HG03442 (cell line): Measurements from ENCODE around the gene SYNGR2.
"Not testable (repeated sequence)": the region's sequence is repeated elsewhere in the genome, so short reads cannot be mapped to it uniquely, and the experiment has no call there.

Experiments
- ATAC-seq: cut with Tn5 transposase; IDR thresholded peaks from one replicate; pipeline ENCODE4 v1.9.1; 2021; ENCODE audit warnings: mild to moderate bottlenecking, moderate library complexity; ENCODE audit not compliant: unreplicated experiment

SYNGR2 gene

DNA sequence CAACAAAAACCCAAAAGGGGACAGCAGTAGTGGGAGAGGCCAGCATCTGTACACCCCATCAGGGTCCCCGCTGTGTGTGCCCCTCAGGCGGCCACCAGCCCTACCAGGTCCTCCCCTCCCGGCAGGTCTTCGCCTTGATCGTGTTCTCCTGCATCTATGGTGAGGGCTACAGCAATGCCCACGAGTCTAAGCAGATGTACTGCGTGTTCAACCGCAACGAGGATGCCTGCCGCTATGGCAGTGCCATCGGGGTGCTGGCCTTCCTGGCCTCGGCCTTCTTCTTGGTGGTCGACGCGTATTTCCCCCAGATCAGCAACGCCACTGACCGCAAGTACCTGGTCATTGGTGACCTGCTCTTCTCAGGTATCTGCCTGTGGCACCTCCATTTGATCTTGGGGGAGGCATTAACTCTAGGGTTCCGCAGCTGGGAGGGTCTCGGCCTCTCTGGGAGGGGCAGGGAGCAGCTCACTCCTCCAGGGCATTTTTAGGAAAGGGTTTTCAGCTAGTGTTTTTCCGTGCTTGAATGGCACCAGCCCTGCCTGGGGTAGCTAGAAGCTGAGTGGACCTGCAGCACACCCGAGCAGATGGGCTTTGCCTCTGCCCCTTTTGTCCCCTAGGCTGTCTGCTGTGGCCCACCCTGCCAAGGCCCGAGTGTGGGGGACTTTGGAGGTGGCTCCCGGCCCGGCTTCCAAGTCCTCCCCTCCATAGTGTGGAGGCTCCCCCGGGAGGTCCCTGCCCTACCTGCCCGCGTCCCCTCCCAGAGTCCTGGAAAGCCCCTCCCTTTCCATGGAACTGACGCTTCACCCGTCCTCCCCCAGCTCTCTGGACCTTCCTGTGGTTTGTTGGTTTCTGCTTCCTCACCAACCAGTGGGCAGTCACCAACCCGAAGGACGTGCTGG is 2.6 kb downstream of the SYNGR2 start:
- no peak for ATAC-seq

DNA sequence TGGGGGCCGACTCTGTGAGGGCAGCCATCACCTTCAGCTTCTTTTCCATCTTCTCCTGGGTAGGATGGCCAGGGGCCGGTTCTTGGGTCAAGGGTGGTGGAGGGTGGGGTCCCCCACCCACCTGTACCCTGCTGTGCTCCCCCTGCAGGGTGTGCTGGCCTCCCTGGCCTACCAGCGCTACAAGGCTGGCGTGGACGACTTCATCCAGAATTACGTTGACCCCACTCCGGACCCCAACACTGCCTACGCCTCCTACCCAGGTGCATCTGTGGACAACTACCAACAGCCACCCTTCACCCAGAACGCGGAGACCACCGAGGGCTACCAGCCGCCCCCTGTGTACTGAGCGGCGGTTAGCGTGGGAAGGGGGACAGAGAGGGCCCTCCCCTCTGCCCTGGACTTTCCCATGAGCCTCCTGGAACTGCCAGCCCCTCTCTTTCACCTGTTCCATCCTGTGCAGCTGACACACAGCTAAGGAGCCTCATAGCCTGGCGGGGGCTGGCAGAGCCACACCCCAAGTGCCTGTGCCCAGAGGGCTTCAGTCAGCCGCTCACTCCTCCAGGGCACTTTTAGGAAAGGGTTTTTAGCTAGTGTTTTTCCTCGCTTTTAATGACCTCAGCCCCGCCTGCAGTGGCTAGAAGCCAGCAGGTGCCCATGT is 3.3 kb downstream of the SYNGR2 start:
- ATAC-seq = not testable (repeated sequence)

DNA sequence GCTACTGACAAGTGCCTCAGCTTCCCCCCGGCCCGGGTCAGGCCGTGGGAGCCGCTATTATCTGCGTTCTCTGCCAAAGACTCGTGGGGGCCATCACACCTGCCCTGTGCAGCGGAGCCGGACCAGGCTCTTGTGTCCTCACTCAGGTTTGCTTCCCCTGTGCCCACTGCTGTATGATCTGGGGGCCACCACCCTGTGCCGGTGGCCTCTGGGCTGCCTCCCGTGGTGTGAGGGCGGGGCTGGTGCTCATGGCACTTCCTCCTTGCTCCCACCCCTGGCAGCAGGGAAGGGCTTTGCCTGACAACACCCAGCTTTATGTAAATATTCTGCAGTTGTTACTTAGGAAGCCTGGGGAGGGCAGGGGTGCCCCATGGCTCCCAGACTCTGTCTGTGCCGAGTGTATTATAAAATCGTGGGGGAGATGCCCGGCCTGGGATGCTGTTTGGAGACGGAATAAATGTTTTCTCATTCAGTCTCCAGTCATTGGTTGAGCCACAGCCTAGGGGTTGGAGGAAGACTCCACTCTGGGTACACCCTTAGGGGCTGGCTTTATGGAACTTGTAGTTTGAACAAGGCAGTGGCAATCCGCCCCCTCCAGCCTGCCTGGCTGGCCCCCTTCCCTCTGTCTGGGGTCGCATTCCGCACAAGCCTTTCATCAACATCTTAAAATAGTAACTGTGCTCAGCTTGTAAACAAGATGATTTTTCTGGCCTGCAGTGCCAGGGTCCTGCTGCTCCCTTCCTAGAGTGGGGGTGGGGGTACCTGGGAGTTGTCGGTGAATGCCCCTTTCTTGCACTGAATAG is 4.1 kb downstream of the SYNGR2 start:
- ATAC-seq = no peak

DNA sequence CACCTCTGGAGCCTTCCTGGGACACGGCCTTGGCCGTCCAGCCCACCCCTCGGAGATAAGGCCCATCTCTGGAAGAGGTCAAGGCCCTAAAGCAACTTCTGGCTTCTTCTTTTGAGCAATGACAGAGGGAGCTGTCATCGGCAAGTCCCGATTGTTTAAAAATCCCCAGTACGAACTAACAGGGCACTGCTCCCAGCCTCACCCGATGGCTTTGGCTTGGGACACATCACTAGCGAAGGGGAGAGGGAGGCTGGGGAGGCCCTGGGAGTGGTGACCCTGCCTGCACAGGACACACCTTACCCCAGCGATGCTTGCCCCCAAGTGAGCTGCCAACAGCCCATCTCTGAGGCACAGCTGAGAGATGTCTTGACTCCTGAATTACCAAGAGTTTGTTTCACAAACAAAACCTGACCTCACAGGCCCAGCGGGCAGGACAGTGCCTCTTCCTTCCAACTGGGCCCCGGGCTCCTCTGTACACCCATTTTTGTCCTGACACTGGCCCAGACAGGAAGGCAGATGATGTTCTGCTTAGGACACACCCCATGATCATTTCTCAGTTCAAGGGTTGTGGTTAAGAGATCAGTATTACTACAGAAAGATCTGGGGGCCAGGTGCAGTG is 4.8 kb downstream of the SYNGR2 start:
- ATAC-seq = no peak

DNA sequence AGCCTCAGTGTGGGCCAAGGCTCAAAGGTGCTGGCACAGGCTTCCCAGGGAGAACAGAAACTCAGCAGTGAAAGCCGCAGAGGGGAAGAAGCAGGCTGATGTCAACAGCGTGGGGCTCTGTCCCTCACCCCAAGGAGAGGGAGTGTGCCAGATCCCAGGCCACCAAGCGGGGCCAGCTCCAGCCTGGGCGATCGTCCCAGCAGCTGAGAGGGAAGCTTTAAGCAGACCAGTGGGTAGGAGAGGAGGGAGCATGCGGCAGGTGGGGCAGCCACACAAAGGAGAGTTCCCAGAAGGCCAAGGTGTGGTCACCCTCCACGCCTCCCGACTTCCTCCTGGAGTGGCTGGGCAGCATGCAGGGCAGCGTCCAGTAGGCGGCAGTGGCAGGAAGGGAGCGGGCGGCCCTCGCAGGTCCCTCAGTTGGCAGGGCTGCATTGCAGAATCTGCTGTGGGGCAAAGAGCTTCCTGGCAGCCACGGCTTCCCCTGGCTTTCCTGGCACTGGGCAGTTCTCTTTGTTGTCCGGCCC is 6.0 kb downstream of the SYNGR2 start:
- no peak for ATAC-seq

DNA sequence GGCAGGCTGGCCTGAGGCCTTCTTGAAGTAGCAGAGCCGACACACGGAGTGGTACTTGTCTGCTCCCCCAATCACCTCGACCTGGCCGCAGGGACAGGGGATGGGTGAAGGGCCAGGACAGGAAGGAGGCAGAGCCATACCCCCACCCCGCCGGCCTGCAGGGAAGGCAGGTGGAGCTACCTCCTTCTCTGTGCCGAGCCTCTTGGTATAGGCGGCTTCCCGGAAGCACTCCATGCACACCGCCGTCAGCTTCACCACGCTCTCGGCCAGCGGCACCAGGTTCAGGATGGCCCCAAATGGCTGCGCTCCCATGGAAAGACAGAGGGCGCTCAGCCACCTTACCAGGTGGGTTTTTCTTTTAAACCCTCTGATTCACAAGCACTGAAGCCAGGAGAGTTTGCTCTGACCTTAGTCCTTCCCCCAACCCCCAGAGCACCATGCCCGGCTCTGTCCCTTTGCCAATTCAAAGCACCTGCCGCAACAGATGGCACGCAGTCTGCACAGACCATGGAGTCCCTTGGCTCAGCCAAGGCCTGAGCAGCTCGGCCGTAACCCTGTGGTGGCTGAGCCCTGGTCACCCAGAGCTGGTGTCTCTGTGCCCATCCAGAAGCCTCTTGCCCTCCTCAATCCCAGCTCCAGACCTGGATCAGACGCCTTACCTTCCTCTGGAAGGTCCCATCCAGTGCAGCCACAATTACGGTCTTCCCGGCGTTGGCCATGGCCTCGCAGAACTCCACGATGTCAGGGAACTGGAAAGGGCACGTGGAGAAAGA is 6.7 kb downstream of the SYNGR2 start:
- ATAC-seq = no peak

DNA sequence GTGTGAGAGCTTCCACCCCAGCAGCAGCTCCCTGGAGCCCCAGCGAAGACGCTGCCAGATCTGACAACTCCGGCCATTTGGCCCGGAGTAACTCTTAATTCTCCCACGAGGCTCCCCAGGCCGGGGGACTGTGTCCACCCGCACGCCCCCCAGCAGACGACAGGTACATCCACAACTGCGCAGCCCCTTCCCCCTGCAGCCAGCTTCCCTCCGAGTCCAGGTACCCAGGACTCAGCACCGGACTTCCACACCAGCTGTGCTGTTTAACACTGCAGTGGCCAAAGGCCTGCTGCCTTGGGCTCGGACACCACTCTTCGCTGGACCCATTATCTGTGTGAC is 7.2 kb downstream of the SYNGR2 start:
- ATAC-seq = no peak

DNA sequence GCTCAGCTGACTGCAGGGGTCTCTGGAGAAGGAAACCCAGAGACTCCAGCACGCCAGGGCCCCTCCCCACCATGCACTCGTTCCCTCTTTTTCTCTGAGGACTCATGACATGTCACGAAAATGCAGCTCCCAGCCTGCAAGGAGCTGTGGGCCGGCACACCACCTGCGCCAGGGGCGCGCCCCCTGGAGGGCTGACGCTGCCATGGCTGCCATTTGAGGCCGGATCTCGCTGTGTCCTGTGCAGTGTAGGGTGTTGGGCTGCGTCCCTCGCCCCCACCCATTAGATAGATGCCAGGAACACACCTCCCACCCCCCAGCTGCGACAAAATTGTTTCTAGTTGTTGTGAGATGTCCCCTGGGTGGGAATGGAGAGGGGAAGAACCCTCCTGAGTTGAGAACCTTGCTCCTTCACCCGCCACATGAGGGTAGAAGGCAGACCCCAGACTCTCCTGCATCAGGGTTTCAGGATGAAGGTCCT is 8.2 kb downstream of the SYNGR2 start:
- ATAC-seq = no peak

DNA sequence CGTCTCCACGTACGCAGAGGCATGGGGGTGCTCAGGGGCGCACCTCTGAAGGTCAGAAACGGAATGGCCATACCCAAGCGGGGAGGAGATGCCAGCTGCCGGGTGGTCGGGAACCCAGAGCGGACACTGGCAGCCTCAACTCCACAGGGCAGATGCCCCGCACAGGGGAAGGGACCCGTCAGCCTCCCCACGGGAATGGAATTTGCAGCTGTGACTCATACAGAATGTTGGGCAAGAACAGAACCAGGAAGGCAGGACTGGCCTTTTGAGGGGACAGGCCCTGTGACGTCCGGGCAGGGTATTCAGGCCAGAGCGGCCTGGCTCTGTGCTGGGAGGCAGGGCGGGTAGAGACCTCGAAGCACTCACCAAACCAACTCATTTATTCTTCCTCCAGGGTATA is 11.0 kb downstream of the SYNGR2 start:
- no peak for ATAC-seq

DNA sequence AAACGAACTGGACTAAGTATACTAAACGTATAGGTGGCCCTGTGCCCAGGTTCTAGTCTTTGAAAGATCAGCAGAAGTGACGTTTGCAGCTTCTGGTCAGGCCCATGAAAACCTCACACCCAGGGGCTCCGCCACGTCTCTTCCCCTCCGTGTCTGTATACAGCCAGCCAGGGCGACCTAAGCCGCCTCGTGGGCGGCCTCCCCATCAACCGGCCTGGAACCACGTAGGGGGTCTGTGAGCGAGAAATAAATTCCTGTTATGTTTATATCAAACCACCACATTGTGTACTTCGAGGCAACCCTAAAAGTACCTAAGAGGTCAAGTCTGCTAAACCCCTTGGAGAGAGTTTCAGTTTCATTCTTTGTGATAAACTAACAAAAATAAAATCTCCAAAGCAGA is 11.7 kb downstream of the SYNGR2 start:
- no peak for ATAC-seq

DNA sequence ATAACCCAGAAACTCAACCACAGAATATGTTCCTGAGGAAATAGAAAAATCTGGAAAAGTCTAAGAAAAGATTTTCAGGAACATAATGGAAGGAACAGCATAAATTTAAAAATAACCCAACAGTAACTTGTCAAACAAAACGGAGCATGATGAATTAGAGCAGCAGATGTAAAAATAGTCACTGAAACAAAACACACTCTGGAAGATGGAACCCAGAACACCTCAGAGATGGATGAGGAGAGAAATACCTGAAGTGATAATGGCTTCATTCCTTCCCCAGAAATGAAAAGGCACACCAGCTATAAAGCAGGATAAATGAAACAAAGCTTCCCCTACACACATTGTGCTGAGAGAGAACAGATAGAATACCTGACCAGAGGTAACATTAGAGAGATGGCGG is 12.1 kb downstream of the SYNGR2 start:
- no peak for ATAC-seq

DNA sequence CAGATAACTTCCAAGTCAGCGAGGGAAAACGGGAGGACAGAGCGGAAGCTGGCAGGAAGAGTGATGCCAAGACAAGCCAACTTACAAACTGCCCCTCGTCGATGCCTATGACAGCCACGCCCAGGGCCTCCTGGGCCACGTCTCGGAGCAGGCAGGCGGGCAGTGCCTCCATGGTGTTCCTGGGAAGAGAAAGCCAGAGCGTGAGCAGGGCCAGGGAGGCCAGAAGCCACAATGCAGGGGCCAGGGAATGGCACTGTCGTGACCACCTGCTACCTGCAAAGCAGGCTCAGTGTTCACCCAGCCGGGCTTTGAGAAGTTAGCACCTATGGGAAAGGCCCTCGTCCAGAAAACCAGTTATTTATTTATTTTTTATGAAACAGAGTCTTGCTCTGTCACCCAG is 14.1 kb downstream of the SYNGR2 start:
- no peak for ATAC-seq

DNA sequence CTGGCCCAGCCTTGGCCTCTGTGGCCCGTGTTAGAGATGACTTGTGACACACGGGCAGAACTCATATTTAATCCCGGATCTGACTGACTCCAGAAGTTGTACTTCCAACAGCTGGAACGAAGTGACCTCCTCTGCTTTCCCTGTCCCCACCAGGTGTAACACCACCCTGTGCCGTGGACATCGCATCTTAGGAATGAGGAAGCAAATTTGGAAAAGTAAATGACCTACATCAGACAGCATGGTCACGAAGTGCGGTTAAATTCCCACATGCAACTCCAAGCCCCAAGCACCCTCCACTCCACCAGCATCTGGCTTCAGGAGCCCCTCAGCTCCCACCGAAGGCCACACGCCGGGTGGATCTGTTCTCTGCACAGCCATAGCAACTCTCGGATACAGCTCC is 15.5 kb downstream of the SYNGR2 start:
- no peak for ATAC-seq

DNA sequence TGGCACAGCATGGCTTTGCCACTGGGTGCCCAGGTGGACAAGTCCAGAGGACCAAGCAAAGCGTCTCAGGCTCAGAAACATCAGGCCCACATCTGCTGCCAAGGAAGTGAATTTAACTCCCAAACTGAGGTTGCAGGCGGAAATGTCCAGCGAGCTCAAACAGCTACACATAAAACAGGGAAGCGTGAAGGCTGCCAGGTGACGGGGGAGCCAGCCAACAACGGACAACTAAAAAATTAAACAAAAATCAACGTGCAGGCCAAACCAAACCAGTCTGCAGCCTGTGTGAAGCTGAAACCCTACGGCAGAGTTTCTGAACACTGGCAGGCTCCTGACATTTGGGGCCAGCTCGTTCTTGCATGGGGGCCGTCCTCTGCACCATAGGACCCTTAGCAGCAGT is 16.0 kb downstream of the SYNGR2 start:
- ATAC-seq = no peak

DNA sequence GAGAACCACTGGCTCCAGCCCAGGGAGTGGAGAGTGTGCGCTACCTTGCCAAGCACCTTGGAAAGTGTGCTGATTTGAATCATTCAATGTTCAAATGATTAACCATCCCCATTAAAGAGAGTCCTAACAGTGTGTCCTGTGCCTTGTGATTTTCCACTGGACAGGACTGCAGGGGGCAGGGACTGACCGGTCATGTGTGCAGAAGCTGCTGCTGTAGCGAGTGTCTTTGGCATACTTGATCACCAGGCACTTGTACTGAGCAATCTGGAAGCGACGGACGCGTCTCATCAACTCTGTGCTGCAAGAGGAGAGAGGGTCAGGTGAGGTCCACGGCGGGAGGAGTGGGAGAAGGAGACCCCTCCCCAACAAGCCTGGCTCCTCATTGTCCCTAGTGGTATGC is 16.5 kb downstream of the SYNGR2 start:
- no peak for ATAC-seq

DNA sequence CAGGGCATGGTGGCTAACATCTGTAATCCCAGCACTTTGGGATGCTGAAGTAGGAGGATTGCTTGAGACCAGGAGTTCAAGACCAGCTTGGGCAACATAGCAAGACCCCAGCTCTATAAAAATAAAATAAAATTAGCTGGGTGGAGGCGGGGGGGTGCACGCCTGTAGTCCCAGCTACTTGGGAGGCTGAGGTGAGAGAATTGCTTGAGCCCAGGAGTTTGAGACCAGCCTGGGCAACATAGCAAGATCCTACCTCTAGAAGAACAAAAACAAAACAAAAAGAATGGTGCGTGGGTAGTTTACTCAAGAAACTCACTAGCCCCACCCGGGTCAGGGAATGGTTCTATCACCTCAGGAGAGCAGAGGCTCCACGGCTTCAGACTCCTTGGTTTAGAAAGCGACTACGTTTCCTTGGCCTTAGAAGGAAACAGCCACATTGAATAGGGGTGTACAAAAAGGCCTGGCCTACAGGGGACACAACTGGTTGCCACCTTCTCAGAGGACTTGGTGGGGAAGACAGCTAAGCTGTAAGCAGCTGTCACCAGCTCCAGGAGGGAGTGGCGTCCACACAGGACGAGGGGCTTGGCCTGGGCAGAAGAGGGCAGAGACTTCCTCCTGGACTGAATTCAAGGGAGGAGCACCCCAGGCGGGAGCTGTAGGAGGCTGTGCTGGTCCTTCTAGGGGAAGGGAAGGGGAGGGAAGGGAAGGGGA is 17.8 kb downstream of the SYNGR2 start:
- no peak for ATAC-seq

DNA sequence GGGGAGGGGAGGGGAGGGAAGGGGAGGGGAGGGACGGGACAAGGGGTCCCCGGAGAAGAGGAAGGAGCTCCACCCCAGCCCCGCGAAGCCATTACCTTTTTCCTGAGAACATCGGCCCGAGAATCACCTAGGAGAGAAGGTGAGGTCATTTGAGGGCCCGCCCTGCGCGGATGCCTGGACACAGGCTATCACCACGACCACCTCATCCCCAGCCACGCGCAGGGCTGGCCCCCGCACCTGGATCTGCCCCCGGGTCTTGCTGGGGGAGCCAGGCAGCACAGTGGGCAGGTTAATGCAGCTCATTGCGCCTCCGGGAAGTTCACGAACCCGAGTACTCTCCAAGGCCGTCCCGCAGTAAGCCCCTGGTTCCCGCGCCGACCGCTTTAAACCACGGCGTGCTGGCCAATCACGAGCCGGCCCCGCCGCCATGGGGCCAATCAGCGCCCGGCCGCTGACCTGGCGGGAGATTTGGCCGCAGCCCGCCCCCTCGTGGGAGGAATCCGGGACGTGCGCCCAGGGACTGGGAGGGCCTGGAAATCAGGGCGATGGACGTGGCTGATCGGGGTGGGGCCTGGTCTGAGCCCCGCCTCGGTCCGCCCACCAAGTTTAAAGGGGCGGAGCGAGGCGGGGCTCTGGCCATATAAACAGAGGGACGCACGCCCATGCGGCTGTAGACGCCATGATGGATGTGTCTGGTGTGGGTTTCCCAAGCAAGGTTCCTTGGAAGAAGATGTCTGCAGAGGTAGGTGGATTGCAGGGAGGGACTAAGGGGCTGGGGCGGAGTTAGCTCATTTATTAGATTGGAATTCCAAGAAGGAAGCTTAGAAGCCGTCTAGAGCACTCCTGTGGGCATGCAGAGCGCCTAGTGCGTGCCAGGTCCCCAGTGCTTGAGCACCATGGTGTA is 18.6 kb downstream of the SYNGR2 start, which contains the start of the genes AFMID and TK1:
Gene AFMID, plus strand, starts transcription at position 671 of the 904 bp plus-strand sequence. Its CDS starts 9 bp downstream, at position 680.
Gene TK1, minus strand, starts transcription at position 361 of the 904 bp plus-strand sequence. Its CDS starts 58 bp downstream, at position 303.
- peak; percentile 90 for ATAC-seq

DNA sequence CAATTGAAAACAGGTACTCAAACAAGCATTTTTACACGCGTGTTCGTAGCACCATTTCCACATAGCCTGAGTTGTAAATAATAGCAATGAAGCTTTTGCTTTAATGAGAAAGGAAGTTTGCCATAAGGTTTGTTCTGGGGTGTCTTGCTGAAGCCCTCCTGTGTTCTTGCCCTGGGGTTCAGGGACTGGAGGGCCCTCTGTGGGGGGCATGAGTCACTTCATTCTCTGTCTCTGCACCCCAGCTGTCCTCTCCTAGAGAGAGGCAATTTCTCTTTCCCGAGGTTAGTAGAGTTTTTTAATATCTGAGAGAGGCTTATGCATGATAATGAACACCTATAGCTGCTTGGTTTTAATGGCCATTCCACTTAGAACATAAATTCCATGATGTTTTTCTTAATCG is 28.3 kb downstream of the SYNGR2 start:
- ATAC-seq = no peak
